Renal cortex interstitium (tissue), 11 donors: ENCODE results near the gene KRTAP20-4. TPM values are rescaled to one million over a fixed set of nuclear protein-coding genes. Genes with fewer than 3 reads are reported as not detected.

Source experiments
- DNase-seq, 11 donors: peaks; one replicate each; pipeline ENCODE4 v3.0.0-alpha.2; 2013; ENCODE audit warnings: low read depth in 9 of 11, low spot score in 4 of 11; ENCODE audit errors: extremely low read depth in 1 of 11
- polyA plus RNA-seq, 3 donors: library from polyadenylated mRNA; unstranded; fragments of 120-200 nt; gene quantifications; one replicate each; pipeline ENCODE4 v1.2.1, GENCODE V29; 2013; ENCODE audit not compliant: insufficient read length in 3 of 3

Gene KRTAP20-4
- polyA plus RNA-seq, 3 donors: not detected

GRCh38 chr21:30638686-30639085, 18.3 kb downstream of the KRTAP20-4 start:
- no peak for DNase-seq

DNA sequence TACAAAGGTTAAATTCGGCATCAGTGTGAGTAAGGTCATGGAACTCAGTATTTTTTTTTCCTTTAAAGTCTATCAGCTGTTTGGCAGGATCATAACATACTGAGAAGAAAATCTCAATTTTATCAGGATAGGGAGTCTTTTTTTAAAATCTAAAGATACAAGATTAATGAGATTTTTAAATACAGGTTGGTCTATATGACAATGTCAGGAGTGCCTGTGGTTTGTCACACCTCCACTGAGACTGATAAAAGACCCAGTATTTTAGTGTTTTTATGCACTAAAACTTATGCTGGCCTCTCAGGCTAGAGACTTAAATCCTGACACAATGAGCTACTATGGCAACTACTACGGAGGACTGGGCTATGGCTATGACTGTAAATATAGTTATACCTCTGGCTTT, 22.1 kb downstream of the KRTAP20-4 start, which contains the start of gene KRTAP20-3:
KRTAP20-3 (plus strand) TSS at position 301 of the 400 bp plus-strand sequence.
- DNase-seq: no peak

- no peak for DNase-seq
Measured at GRCh38 chr21:30646904-30647414, 26.5 kb downstream of the KRTAP20-4 start.

DNA sequence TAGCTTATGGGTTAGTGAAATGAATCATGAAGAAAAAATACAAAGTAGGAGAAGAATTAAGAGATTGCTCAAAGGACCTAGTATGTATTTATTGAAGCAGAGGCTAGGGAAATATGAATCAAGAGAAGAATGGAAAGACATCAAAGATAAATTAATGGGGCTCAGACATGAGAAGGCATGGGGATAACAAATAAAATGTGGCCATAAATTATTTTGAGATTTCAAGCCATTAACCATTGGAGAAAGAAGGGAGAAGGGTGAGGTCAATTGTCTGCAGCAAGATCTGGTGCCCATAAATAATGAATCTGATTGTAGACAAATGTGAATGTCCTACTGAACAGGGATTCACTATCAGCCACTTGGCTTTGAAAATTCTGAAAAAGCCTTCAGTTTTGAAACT, 32.5 kb downstream of the KRTAP20-4 start:
- no peak for DNase-seq

DNA sequence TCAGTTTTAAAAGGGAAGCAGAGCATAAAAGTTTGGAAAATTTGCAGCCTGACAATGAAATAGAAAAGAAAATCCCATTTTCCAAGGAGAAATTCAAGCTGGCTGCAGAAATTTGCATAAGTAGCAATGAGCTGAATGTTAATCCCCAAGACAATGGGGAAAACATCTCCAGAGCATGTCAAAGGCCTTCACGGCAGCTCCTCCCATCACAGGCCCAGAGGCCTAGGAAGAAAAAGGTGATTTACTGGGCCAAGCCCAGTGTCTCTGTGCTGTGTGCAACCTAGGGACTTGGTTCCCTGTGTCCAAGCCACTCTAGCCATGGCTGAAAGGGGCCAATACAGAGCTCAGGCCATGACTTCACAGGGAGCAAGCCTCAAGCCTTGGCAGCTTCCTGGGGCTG, 48.3 kb downstream of the KRTAP20-4 start:
- DNase-seq: no peak

Other genes with a start within 250 kb of the KRTAP20-4 start
- not detected for gene KRTAP13-2, start 248.4 kb upstream of the KRTAP20-4 start, polyA plus RNA-seq
- not detected for gene KRTAP13-1, start 224.6 kb upstream of the KRTAP20-4 start, polyA plus RNA-seq
- not detected for gene KRTAP13-3, start 194.7 kb upstream of the KRTAP20-4 start, polyA plus RNA-seq
- gene KRTAP13-4, start 190.4 kb upstream of the KRTAP20-4 start, polyA plus RNA-seq: not detected
- not detected for gene KRTAP15-1, start 180.4 kb upstream of the KRTAP20-4 start, polyA plus RNA-seq
- gene KRTAP19-1, start 140.3 kb upstream of the KRTAP20-4 start, polyA plus RNA-seq: not detected
- gene KRTAP19-2, start 133.2 kb upstream of the KRTAP20-4 start, polyA plus RNA-seq: not detected
- gene KRTAP19-3, start 128.6 kb upstream of the KRTAP20-4 start, polyA plus RNA-seq: not detected
- gene KRTAP19-4, start 123.5 kb upstream of the KRTAP20-4 start, polyA plus RNA-seq: not detected
- not detected for gene KRTAP19-5, start 118.5 kb upstream of the KRTAP20-4 start, polyA plus RNA-seq
- gene KRTAP19-6, start 78.8 kb upstream of the KRTAP20-4 start, polyA plus RNA-seq: not detected
- not detected for gene KRTAP19-7, start 59.3 kb upstream of the KRTAP20-4 start, polyA plus RNA-seq
- not detected for gene KRTAP22-2, start 30.2 kb upstream of the KRTAP20-4 start, polyA plus RNA-seq
- not detected for gene KRTAP6-3, start 28.2 kb upstream of the KRTAP20-4 start, polyA plus RNA-seq
- gene KRTAP6-2, start 21.7 kb upstream of the KRTAP20-4 start, polyA plus RNA-seq: not detected
- gene KRTAP22-1, start 19.5 kb upstream of the KRTAP20-4 start, polyA plus RNA-seq: not detected
- not detected for gene KRTAP6-1, start 6.7 kb upstream of the KRTAP20-4 start, polyA plus RNA-seq
- not detected for gene KRTAP20-1, start 4.2 kb upstream of the KRTAP20-4 start, polyA plus RNA-seq
- gene KRTAP20-2, start 14.6 kb downstream of the KRTAP20-4 start, polyA plus RNA-seq: not detected
- not detected for gene KRTAP20-3, start 22.2 kb downstream of the KRTAP20-4 start, polyA plus RNA-seq
- not detected for gene KRTAP21-3, start 98.2 kb downstream of the KRTAP20-4 start, polyA plus RNA-seq
- not detected for gene KRTAP21-2, start 126.6 kb downstream of the KRTAP20-4 start, polyA plus RNA-seq
- gene KRTAP21-1, start 134.8 kb downstream of the KRTAP20-4 start, polyA plus RNA-seq: not detected
- not detected for gene KRTAP8-1, start 192.6 kb downstream of the KRTAP20-4 start, polyA plus RNA-seq
- gene KRTAP7-1, start 209.1 kb downstream of the KRTAP20-4 start, polyA plus RNA-seq: not detected